GM21526 (cell line): ENCODE results near the gene DMRT3.
"Not testable (repeated sequence)": the region's sequence is repeated elsewhere in the genome, so short reads cannot be mapped to it uniquely, and the experiment has no call there.

Experiments
- ATAC-seq: cut with Tn5 transposase; IDR thresholded peaks from one replicate; pipeline ENCODE4 v1.9.1; 2021; ENCODE audit warnings: moderate library complexity; ENCODE audit not compliant: unreplicated experiment, low FRiP score

Gene DMRT3

DNA sequence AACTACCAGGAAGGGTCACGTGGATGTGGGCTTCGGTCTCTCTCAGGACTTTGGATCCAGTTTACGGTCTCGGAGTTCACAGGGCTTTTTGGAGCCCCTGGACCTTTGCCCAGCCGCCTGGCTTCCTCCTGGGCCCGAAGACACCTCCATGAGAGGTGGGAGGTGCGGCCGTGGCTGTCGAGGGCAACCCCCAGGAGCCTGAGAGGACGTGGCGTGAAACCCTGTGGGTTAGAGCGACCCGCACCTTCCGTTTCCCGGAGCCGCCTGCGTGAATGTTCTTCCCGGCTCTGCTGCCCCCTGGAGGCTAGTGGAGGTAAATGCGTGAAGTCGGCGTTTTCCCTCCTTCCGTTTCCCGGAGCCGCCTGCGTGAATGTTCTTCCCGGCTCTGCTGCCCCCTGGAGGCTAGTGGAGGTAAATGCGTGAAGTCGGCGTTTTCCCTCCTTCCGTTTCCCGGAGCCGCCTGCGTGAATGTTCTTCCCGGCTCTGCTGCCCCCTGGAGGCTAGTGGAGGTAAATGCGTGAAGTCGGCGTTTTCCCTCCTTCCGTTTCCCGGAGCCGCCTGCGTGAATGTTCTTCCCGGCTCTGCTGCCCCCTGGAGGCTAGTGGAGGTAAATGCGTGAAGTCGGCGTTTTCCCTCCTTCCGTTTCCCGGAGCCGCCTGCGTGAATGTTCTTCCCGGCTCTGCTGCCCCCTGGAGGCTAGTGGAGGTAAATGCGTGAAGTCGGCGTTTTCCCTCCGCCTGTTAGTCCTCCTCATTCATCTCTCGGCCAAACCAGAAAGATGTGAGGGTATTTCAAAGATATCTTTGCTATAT is 22.1 kb downstream of the DMRT3 start:
- not testable (repeated sequence) for ATAC-seq

DNA sequence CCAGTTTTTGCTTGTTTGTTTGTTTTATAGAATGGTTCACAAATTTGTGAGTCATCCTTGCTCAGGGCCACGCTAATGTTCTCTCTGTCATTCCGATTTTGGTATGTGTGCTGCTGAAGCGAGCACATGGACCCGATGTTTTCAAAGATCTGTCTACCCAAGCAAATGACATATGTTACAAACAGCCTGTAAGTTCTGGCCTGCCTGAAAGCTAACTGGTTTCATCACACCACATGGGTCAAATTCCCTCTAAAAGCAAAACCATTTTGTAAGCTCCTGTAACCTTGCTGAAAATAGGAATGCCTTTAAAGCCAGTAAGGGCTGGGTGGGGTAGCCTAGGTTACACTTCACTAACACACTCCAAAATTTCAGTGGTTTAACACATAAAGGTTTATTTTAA is 25.4 kb downstream of the DMRT3 start:
- ATAC-seq: no peak

DNA sequence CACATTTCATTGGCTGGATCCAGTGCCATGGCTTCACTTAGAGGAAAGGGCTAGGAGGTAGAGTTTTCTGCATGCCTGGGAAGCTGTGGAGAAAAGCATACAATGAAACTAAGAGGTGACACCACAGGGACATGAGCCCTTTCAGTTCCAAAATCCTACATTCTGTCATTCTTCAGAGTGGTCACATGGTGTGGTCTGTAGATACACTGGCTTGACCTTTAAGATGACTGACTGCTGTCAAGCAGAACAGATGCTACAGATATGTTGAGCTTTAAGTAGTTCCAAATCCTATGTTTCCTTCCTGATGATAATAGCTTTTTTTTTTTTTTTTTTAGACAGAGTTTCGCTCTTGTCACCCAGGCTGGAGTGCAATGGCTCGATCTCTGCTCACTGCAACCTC is 26.2 kb downstream of the DMRT3 start:
- ATAC-seq: no peak

DNA sequence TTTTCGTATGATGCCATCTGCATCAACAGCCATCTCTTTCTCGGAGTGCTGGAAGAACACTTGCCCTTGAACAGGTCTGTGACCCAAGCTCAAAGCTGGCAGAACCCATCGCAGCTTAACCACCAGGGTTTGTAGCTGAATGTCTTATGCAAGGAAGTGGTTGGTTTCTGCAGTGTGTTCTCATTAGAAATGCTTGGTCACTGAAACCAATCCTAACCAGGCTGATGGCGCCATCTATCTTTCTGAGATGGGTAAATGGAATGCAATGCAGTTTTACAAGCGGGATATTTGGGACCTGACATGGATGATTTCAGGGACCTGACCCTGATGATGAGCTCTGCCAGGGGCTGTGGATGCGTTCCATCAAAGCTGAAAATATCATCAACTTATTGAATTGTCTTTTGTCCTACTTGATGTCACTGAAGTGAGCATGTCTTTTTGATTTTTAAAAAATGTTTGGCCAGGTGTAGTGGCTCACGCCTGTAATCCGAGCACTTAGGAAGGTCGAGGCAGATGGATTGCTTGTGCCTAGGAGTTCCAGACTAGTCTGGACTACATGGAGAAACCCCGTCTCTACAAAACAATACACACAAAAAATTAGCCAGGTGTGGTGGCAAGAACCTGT is 28.7 kb downstream of the DMRT3 start:
- no peak for ATAC-seq

DNA sequence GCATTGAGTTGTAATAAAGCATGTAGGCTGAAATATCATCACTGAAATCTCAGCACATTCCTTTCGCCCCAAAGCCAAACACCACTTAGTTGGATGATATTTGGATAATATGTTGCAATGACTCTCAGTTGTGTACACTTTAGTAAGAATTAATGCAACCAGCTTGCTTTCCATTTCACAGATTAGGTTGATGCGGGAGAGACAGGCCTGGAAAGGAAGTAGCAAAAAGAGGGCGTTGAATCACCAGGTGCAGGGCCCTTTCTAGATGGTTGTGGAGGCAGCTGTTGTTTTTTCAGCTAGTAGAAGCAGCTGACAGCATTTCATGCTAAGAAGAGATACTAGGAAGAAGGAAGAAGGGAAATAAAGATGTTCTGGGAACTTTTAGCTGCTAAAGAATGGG is 30.9 kb downstream of the DMRT3 start:
- ATAC-seq: no peak

DNA sequence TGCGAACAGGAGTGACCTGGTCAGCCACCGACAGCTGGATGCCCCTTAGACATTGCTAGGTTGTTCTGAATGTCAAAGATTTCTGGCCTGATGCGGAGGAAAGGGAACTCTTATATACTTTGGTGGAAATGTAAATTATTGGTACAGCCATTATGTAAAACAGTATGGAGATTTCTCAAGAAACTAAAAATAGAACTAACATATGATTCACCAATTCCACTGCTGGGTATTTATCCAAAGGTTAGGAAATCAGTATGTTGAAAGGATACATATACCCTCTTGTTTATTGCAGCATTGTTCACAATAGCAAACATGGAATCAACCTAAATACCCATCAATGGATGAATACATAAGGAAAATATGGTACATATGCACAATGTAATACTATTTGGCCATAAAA is 31.8 kb downstream of the DMRT3 start:
- ATAC-seq: no peak

DNA sequence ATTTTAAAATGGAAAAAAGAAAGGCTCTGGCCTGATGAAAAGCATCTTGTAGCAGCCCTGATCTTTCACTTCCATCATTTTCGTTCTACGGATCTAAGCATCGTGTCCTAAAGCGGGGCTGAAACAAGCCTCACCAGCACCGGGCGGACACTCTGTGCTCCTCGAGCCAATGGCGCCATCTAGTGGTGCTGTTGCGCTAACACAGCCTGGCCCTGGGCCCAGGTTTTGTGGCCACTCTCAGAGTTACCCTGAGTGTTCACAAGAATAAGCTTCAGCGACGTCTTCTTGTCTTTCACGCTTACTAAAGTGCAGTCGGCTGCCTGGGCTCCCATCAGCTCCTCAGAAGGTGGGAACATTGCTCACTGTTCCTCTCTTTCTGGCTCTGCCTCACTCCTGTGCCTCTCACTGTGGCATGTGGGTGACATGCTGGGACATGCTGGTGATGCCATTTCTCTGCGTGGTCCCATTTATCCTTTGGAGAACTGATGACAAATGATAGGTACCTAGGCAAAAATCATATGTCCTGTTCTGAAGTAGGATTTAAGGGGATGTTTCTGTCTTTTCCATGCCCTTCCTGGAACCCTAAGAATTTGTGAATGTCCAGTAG is 32.7 kb downstream of the DMRT3 start:
- peak; percentile 94 for ATAC-seq

DNA sequence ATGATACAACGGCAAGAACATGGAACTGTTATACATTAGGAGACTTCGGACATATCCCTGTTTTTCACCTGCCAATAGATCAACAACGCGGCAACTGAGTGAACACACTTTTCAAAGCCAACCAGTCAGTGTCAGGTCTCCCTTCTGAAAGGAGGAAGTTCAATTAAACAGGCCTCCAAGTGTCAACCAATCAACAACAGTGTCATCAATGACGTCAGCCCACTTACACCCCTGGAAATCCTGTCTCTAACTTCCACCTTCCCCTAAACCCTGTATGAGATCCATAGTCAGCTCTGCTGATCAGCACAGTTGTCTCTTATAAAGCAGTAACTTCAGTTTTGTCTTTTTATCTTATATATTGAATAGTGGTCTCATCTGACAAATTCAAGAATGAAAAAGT is 36.6 kb downstream of the DMRT3 start:
- ATAC-seq: no peak

DNA sequence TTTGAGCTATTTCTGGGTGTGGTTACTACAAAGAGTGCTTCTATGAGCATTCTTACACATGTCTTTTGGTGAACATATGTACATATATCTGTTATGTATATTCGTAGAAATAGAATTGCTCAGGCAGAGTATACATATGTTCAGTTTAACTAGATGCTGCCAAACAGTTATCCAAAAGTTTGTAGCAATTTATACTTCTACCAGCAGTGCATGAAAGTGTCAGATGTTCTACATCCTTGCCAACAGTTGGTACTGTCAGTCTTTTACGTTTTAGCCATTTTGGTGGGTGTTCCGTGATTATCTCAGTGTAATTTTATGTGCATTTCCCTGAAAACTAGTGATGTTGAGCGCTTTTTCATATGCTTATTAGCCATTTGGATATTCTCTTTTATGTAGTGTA is 37.8 kb downstream of the DMRT3 start:
- no peak for ATAC-seq

DNA sequence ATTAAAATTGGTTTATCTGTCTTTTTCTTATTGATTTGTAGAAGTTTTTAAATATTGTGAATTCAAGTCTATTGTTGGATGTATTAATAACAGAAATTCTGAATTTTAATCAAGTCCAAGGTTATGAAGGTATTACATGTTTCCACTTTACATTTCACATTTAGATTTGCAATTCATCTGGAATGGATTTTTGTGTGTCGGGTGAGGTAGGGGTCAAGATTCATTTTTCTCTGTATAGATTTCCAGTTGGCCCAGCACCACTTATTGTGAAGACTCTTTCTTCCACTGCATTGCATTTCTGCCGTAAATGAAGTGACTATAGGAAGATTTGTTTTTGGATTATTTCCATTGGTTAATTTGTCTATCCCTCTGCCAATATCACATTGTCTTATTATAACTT is 38.2 kb downstream of the DMRT3 start:
- ATAC-seq: no peak

DNA sequence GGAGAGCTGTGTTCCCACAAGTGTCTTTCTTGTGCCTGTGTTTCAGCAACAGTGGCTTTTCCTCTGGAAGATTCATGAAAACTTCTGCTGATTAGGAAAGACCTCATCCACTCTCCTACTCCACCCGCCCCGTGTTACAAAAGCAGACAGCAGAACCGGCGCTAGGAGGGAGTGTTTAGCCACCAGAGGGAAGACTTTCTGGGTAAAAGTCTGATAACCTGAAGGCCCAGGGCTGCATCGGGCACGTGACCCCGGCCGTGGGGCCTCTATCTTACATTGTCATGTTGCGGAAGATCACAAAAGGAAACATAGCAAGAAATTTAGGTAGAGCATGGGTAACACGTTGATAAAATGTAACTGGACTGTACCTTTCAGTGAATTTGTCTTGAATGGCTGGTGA is 41.7 kb downstream of the DMRT3 start:
- ATAC-seq: no peak

DNA sequence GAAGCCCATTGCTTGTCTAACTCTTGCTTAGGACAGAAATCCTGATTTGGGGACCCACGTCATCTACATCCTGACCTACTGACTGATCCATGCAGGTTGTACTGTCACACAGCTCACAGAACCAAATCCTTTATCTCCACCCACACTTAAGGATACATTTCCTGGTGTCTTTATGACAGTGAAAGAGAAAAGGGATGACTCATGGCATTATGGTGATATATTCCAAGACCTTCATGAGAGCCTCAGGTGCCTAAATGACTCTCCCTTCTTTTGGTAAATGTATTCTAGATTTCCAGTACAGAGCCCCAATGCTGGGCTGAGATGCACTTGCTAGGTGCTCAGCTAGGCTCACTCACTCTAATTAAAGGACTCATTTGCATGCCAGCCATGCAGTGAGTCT is 47.7 kb downstream of the DMRT3 start:
- no peak for ATAC-seq

DNA sequence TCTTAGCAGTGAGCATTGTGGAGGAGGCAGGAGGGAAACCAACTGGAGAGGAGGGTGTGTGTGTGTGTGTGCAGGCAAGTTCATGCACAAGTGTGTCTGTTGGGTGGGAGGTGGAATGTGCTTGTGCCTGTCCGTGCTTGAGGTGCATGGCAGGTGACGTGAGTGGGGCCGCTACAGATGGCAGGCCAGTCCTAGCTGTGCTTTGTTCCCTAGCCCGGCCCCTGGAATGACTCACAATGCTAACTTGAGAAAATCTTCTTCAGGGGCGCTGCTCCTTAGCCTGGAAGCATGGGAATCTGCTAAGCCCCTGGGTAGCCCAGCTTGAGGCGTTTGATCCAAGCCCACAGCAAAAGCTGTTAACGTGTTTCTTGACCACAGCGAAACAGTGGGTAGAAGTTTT is 48.7 kb downstream of the DMRT3 start:
- no peak for ATAC-seq

DNA sequence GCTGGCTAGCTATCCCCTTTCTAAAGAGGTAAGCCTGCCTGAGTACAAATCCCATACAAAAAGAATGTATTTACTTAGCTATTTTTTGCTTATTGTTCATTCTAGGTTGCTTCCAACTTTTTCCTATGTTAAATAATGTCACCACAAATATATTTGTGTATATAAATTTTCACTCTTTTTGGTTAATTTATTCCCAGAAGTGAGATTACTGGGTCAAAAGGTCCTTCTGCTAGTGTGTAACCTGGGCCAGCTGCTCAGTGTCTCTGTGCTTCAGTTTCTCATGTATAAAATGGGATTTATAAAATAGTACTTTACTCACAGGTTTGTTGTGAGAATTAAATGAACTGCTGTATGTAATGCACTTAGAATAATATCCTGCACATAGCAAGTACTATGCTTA is 49.8 kb downstream of the DMRT3 start:
- no peak for ATAC-seq

DNA sequence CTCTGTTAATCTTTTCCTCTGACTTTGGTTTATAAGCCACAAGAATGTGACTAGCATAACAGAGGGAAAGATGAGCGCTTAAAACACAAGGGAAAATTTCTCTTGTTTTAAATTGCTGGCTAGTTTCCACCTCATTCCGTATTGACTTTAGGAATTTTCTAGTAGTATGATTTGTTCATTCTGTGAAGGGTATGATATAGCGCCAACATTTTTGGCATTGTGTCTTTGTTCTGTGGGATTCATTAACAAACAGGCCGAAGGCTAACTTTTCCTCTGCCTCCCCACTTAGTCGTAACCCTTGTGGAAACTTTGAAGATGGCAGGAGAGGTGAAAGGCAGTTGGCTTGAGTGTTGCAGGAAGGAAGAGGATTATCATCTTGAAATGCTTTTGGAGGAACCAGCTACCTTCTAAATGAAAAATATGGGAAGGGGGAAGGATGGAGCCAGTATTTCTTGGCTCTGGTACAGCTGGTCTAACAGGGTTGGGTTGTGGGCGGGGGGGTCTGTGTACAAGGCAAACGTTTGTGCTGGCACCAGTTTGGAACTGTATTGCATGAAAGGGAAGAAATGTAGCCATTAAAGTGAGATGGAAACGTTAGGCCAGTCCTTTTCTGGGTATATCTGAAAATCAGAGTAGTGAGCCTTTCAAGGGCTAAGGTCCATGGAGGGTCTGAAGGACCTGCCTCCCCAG is 52.2 kb downstream of the DMRT3 start:
- ATAC-seq: no peak

DNA sequence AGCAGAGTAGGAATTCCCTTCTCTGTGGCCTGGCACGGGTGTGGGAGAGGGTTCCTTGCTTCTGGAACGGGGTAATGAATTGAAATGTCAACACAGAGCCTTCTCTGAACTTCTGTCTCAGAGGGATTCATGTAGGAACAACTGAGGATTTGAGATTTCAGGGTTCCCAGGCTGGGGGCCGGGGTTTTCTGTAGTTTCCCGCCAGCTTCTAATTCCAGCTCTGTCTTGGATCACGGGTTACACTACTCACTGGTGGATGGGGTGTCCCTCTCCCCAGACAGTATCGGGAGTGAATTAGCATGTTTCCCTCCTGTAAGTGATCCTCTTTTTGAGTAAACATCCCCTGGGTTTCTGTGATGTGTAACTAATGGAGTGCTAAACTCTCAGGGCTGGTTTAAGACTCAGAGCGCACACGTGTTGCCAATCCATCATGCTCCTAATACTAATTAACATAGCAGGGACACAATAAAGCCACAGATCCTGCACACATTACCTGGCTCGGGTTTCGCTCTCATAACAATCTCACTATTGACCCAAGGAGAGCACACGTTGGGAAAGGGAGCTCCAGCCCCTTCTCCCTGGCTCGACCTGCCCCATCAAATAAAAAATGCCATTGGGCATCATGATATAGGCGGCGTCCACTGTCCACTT is 55.6 kb downstream of the DMRT3 start:
- no peak for ATAC-seq

DNA sequence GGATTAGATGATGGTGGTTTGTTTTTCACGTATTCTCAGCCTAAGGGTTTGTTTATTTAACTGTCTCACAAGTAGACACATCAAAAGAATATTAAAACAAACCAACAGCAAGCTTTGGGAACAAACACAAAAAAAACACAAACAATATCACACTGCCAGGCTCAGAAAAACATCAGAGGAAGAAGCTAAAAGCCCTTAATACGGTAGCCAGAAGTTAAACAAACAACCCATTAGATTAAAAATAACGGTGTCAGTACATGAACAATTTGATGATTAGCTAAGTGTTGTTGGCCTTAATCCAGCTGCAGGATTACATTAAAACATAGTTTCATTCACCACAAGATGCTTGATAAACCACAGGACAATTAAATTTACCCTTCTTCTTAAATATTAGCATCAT is 57.8 kb downstream of the DMRT3 start:
- no peak for ATAC-seq

DNA sequence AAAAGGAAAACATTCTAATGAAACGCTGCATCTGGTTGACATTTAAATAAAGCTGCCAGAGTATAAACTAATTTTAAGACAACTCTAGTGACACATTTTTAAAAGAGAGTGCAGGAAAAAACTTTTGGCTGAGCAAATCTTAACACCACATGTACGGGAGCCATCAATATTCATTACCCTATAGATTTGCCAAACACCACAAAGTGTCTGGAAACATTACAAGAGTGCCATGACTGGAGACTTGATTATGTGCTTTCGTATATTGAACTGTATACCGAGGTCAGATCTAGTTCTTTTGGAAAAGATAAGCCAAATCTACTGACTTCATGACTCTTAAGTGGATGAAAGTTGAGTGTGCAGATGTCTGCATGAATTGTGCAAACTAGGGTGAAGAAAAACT is 63.1 kb downstream of the DMRT3 start:
- ATAC-seq: no peak
